ENCODE data around the gene TMEM82.

Gene TMEM82

GRCh38 chr1:15737324-15738319 is 4.7 kb upstream of the TMEM82 start:
- Histone ChIP-seq H3K27me3 (ENCODE audit: insufficient read depth, low read depth, severe bottlenecking) (no peaks in the 10 kb centered on the region), H3K27ac (peak overlapping the region; percentile 72), H3K36me3 (peaks cover 25% of the 10 kb centered on the region), H3K9me3 (ENCODE audit: severe bottlenecking) (no peaks in the 10 kb centered on the region), H3K4me3 (ENCODE audit: low read depth, low read length) (no peak overlapping the region)
- peak; percentile 71 for DNase-seq
- TF ChIP-seq CTCF (IDR thresholded peaks at IDR 0.05; ENCODE audit: low read depth, low read length): no peak

DNA sequence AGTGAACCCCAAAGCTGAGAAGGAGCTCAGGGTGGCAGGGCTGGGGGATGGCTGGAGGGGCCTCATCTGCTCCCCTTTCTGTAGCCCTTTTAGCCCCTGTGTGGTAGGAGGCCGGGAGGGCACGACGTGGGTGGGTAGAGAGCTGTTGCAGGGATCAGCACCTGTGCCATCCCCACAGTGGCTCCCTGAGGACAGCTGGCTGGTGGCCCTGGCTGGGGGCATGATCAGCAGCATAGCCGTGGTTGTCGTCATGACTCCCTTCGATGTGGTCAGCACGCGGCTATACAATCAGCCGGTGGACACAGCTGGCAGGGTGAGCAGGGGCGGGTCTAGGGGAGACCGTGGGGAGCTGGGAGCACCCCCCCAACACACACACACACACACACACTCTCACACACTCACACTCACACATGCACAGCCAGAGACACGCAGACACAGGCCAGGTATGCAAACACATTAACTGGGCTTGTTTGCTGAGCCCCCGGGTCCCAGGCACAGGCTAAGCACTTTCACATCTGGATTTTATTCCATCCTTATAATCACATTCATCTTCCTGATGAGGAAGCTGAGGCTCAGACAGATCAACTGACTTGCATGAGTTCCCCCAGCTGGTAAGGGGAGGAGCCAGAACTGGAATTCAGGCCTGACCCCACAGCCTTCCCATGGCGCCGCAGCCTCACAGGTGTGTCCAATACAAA is 3.7 kb upstream of the TMEM82 start:
- H3K36me3 ChIP-seq: peaks cover 15% of the 10 kb centered on the region
- H3K9me3 ChIP-seq (ENCODE audit: severe bottlenecking): no peaks in the 10 kb centered on the region
- TF ChIP-seq CTCF (IDR thresholded peaks at IDR 0.05; ENCODE audit: low read depth, low read length): no peak
- H3K27me3 ChIP-seq (ENCODE audit: insufficient read depth, low read depth, severe bottlenecking): no peaks in the 10 kb centered on the region
- no peak overlapping the region for H3K4me3 ChIP-seq (ENCODE audit: low read depth, low read length)
- peak overlapping the region; percentile 72 for H3K27ac ChIP-seq
- DNase-seq: no peak

GRCh38 chr1:15739259-15739658 is 3.0 kb upstream of the TMEM82 start:
- no peak for DNase-seq
- TF ChIP-seq CTCF (IDR thresholded peaks at IDR 0.05; ENCODE audit: low read depth, low read length): no peak
- Histone ChIP-seq H3K27me3 (ENCODE audit: insufficient read depth, low read depth, severe bottlenecking) (no peaks in the 10 kb centered on the region), H3K36me3 (peaks cover 8% of the 10 kb centered on the region; the same call in 1 of the 2 replicates), H3K4me3 (ENCODE audit: low read depth, low read length) (no peak overlapping the region), H3K27ac (peak overlapping the region; percentile 37), H3K9me3 (ENCODE audit: severe bottlenecking) (no peaks in the 10 kb centered on the region)

DNA sequence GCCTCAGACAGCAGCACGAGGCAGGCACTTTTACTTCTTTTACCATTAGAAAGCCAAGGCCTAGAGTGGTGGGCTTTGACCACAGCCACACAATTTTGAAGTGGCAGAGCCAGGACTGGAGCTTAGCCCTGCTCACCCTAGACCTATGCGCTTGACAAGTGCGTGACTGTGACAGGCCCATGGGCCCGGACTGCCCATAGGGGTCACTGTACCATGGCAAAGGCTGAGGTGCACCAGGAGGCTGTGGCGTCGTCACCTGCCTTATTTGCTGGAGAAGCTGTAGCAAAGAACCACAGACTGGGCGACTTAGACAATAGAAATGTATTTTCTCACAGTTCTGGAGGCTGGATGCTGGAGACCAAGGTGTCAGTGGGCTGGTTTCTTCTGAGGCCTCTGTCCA is 2.6 kb upstream of the TMEM82 start:
- Histone ChIP-seq H3K4me3 (ENCODE audit: low read depth, low read length) (no peak overlapping the region), H3K36me3 (peaks cover 4% of the 10 kb centered on the region; the same call in 1 of the 2 replicates), H3K27ac (peak overlapping the region; percentile 22; the same call in 1 of the 2 replicates), H3K27me3 (ENCODE audit: insufficient read depth, low read depth, severe bottlenecking) (no peaks in the 10 kb centered on the region), H3K9me3 (ENCODE audit: severe bottlenecking) (no peaks in the 10 kb centered on the region)
- TF ChIP-seq CTCF (IDR thresholded peaks at IDR 0.05; ENCODE audit: low read depth, low read length): peak; percentile 67
- DNase-seq: peak; percentile 49

GRCh38 chr1:15740924-15741850 is 1.1 kb upstream of the TMEM82 start:
- Histone ChIP-seq H3K27me3 (ENCODE audit: insufficient read depth, low read depth, severe bottlenecking) (no peaks in the 10 kb centered on the region), H3K36me3 (no peaks in the 10 kb centered on the region), H3K27ac (no peak overlapping the region; the same call in 1 of the 2 replicates), H3K4me3 (ENCODE audit: low read depth, low read length) (no peak overlapping the region), H3K9me3 (ENCODE audit: severe bottlenecking) (no peaks in the 10 kb centered on the region)
- TF ChIP-seq CTCF (IDR thresholded peaks at IDR 0.05; ENCODE audit: low read depth, low read length): peak; percentile 90
- peak; percentile 90 for DNase-seq
